DND-41 (cell line): ENCODE data around the gene PLEKHH1.

Experiments
- EZH2 ChIP-seq: IDR thresholded peaks from 3 replicates; pipeline ENCODE4 v1.6.1; 2012; ENCODE audit warnings: borderline replicate concordance, low read depth, mild to moderate bottlenecking, moderate library complexity, low read length, inconsistent platforms; ENCODE audit not compliant: severe bottlenecking
- TF ChIP-seq, protein P1 (sequence below): IDR thresholded peaks from 2 replicates; pipeline ENCODE4 v1.5.1; 2012; ENCODE audit warnings: borderline replicate concordance, low read length, moderate library complexity, mild to moderate bottlenecking; ENCODE audit not compliant: poor library complexity, severe bottlenecking; ENCODE audit errors: extremely low read depth

DNA sequence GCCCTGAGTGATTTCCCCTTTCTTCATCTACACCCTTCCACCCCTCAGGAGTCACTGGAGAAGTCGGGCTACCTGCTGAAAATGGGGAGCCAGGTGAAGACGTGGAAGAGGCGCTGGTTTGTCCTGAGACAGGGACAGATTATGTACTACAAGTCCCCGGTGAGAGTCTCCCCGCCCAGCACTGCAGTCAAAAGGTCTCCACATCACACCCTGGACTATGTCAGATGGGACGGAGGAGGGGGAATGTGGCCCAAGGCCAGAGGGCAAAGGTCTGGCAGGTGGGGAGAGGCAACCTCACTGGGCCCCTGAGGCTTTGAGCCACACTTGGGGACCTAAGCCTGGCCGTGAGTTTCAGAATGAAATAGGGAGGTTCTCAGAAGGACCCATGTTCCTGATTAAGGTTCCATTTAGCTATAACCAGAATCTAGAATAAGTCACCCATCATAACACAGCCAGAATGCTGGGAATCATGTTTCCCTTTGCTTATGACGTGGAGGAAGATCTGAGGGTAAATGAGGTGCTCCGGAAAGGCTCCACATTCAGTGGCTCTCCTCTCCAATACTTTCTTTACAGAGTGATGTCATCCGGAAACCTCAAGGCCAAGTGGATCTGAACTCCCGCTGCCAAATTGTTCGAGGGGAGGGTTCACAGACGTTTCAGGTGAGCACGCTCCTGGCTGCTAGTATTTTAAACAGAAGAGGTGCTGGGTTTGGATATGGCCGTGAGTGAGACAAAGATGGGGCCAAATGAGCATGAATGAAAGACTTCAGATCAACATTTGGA is 40.3 kb downstream of the PLEKHH1 start:
- TF ChIP-seq, protein P1, sequence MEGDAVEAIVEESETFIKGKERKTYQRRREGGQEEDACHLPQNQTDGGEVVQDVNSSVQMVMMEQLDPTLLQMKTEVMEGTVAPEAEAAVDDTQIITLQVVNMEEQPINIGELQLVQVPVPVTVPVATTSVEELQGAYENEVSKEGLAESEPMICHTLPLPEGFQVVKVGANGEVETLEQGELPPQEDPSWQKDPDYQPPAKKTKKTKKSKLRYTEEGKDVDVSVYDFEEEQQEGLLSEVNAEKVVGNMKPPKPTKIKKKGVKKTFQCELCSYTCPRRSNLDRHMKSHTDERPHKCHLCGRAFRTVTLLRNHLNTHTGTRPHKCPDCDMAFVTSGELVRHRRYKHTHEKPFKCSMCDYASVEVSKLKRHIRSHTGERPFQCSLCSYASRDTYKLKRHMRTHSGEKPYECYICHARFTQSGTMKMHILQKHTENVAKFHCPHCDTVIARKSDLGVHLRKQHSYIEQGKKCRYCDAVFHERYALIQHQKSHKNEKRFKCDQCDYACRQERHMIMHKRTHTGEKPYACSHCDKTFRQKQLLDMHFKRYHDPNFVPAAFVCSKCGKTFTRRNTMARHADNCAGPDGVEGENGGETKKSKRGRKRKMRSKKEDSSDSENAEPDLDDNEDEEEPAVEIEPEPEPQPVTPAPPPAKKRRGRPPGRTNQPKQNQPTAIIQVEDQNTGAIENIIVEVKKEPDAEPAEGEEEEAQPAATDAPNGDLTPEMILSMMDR = no peak
- TF ChIP-seq EZH2 = no peak
